ENCODE data around the gene ZNF326.
"Not testable (repeated sequence)": the region's sequence is repeated elsewhere in the genome, so short reads cannot be mapped to it uniquely, and the experiment has no call there.

Gene ZNF326

DNA sequence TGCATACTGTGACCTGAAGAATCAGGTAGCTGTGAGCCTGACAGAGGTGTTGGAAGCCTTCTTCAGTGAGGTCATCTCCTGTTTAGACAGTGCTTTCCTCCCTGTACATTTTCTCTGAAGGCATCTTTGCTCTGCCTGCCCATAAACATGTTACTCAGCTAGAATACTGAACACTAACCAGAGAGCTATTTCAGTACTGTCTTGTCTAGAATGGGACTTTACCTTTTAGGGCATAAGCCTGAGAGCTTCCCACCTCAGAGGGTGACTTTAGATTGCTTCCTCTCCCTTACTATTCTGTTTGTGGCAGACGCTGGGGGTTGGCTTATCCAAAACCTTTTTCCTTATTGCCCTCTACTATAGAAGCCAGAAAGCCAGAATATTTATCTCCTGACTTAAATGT is 23.3 kb upstream of the ZNF326 start:
- DNase-seq, result no peak

DNA sequence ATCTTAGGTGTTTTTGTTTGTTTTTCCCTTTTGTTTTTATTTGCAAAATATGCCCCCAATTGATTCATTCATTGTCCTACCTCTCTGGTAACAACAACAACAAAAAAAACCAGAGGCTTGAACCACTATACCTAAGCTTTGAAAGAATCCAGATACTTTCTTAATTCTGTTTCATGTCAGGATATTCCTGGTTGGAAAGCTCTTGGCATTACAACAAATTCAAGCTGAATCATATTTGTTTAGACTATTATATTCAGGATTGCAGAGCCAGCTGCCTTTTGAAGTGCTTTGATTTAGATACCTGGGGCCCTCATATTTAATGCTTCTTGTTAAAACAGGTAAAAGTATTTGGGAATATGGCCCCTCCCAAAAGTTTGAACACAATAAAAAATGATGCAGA is 22.9 kb upstream of the ZNF326 start:
- no peak for DNase-seq

DNA sequence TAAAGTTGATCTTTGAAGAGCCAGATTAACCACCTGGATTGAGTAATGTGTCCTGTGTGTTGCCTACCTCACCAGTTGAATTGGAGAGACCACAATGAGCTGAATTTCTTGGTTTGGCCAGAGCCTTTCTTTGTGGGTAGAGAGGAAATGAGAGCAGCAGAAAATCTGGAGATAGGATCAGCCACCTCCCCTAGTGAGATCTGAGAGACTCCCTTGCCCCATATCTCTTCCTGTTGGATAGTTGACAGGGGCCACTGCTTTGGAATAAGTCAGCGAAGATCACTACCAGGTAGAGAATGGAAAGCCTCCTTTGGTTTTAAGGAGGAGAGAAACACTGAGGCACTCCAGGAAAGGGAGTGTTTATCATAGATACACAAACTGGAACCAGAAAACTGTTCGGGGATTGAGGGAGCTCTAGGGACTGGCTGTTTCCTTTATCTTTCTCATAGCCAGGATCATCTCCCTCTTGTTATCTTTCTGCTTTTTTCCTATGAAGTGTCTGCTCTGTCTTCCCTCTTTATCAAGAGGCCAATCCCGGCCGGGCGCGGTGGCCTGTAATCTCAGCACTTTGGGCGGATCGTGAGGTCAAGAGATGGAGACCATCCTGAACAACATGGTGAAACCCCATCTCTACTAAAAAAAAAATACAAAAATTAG is 21.3 kb upstream of the ZNF326 start:
- DNase-seq, result no peak

DNA sequence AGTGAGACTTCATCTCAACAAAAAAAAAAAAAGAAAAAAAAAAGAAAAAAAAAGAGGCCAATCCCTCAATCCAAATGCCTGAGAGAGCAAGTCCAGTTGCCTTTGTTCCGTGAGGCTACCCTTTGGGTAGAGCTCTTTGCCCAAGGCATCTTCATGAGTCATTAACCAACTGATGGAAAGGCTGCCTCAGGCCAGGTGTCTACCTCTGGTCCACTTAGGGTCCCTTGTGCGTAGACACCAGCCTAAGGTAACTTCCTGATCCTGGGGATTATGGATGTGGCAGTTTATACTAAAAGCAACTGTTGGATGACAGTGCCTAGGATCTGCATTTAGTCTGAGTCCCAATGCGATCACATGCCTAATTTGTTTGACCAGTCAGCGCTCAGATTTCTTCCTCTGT is 20.7 kb upstream of the ZNF326 start:
- no peak for DNase-seq

DNA sequence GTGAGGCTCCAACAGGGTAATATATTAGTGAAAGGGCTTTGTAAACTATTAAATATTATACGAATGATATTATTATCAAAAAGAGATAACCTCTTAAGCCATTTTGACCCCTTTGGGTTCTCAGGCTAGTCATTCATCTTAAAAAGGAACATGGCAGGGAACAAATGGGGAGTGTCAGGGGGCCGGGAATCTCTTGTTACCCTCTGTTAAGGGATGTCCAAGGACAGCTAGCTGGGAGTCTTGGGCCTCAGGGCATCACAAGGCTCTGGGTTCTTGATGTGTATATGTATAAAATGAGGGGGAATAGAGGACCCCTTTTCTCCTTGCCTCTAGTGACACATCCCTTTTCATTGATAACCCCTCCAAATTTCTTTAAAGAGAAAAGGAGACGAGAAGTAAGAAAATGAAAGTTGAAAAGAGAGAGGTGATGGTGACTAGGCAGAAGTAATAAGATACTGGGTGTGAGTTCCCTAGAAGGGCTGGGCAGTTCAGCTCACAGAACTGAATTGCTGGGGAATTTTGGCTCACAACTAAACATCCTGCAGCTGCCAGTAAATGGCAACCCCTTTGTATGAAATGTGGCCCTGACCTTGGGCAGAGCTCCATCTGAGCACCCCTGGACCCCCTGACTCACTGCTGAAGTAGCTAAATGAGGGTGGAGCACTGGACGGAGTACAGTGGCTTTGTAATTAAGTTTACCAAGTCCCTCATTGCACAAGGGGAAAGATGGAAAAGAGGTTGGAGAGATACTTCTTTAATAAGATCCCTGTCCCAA is 20.0 kb upstream of the ZNF326 start:
- DNase-seq, result no peak

DNA sequence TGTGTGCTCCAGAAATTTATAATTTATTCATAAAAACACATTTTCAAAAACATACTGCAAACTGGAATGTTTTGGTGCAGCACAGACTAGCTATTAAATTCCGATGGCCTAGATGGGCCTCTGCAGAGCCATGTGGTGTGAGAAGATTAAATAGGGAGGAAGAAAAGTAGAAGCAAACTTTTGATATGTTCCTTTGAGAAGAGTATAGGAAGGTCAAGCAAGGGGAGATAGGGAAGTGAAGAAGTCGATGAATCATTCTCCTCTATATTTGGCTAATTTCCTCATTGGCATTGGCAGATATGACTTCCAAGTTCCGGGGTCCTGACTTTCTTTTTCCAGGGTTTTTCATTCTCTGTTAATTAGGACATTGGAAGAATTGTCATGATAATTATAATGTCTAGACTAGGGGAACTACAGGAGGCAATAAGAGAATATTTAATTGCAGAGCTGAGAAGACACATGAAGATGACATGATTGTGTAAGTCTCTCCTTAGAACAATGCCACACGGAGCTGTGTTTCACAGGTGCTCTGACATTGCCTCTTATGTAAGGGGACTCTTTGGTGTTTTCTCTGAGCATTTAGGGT is 19.3 kb upstream of the ZNF326 start:
- DNase-seq, result no peak

DNA sequence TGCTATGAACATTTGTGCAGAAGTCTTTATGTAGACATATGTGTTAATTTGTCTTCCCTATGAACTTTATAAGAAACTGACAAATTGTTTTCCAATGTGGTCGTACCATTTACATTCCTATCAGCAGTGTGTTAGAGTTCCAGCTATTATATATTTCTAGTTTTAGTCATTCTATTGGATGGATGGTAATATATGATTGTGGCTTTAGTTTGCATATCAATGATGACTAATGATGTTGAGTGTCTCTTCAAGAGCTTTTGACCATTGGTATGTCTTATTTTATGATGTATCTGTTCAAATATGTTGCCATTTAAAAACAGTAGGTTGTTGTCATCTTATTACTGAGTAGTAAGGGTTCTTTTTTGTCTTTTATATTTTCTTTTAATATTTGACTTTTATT is 16.2 kb upstream of the ZNF326 start:
- no peak for DNase-seq

DNA sequence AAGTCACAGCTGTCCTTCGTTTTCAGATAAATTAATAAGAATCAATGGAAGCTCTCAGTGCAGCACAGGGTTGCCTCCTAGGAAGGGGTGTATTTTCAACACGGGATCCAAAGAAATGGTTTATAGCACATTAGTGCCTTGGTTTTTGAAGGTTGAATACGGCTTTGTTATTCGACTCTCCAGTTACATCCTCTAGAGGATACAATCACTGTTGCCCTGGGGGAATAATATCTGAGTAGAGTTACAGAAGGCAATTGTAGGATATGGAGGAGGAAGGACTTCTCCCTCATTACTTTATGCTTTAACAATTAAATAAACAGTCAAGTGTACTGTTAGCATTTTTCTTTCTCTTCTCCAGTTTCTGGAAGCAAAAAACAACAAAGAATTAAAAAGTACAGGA is 14.3 kb upstream of the ZNF326 start:
- DNase-seq, result no peak

DNA sequence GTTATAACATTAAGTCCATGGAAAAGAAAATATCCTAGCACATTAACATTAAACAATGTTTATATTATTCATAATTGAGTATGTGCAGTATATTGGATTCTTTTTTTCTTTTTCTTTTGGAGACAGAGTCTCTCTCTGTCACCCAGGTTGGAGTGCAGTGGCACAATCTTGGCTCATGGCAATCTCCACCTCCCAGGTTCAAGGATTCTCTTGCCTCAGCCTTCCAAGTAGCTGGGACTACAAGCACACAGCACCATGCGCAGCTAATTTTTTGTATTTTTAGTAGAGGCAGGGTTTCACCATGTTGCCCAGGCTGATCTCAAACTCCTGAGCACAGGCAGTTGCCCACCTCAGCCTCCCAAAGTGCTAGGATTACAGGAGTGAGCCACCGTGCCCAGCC is 12.1 kb upstream of the ZNF326 start:
- DNase-seq, result not testable (repeated sequence)

DNA sequence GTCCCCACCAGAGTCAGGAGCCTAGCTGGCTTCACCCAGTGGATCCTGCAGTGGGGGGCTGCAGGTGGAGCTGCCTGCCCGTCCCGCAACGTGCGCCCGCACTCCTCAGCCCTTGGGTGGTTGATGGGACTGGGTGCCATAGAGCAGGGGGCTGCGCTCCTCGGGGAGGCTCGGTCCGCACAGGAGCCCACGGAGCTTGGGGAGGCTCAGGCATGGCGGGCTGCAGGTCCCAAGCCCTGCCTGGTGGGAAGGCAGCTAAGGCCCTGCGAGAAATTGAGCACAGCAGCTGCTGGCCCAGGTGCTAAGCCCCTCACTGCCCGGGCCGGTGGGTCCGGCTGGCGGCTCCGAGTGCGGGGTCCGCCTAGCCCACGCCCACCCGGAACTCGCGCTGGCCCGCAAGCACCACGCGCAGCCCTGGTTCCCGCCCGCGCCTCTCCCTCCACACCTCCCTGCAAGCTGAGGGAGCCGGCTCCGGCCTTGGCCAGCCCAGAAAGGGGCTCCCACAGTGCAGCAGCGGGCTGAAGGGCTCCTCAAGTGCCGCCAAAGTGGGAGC is 10.3 kb upstream of the ZNF326 start:
- DNase-seq, result not testable (repeated sequence)

DNA sequence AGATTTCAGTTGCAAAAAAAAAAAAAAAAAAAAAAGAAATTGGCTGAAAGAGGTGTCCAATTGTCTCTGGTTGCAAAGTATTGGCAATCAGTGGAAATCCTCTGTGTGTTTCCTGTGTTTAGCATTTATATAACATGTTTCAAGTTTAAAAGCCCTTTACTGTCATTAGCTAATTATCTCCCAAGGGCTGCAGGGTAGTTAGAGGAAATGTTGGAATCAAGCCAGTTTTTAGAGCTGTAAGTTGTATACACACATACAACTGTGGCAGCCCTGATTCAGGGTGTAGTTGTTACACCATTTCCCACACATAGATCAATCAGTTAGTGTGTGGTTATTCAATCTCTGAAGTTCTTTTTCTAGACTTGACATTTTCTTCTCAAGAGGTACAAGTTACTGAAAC is 8.9 kb upstream of the ZNF326 start:
- DNase-seq, result no peak

DNA sequence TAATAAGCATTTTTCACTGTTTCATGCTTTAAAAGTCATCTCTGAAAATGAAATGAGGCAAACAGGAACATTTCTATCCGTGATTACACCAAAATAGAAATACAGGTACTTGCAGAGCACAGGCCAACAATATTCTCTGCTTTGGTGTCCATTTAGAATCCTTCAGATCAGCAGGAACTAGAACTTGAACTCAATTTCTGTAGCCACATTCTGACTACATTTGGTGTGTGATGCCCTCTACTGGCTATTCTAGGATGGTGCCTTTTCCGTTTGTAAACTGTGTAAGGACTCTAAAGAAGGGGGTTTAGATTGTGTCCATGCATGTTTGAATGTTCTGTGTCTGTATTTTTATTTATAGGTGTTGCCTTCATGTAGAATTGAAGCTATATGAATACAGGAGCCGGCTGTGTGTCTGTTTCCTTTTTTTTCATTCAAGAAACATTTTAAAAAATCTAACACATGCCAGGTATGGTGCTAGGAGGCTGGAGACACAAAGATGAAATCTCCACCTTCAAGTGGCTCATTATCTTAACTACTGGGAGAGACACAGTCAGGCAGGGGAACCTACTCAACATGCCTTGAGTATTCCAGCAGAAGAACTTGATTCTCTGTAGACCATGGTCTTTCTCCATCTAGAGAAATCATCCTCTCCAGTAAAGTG is 7.6 kb upstream of the ZNF326 start:
- peak; percentile 50 for DNase-seq

DNA sequence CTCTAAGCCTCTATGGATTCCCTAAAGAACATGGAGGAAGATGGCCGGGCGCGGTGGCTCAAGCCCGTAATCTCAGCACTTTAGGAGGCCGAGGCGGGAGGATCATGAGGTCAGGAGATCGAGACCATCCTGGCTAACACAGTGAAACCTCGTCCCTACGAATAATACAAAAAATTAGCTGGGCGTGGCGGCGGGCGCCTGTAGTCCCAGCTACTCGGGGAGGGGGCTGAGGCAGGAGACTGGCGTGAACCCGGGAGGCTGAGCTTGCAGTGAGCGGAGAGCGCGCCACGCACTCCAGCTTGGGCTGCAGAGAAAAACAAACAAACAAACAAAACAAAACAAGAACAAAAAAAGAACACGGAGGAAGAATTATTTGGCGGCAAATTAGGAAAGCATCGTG is 5.8 kb upstream of the ZNF326 start:
- no peak for DNase-seq

DNA sequence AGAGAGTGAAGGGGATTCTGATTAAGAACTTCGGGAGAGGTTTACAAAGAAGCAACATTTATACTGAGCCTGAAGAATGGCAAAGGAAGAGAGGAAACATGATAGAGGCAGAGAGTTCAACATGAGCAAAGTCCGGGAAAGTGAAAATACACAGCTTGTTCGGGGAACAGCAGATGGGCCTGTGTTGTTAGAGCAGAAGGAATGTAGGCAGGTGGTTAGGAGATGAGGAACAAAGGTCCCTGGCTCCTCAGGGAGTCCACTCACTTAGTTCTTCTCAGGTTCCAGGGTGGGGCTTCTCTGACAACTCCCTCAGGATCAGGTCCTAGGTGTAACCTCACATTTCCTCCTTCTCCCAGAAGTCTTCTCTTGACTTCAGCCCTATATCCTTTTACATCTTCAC is 5.1 kb upstream of the ZNF326 start:
- no peak for DNase-seq

DNA sequence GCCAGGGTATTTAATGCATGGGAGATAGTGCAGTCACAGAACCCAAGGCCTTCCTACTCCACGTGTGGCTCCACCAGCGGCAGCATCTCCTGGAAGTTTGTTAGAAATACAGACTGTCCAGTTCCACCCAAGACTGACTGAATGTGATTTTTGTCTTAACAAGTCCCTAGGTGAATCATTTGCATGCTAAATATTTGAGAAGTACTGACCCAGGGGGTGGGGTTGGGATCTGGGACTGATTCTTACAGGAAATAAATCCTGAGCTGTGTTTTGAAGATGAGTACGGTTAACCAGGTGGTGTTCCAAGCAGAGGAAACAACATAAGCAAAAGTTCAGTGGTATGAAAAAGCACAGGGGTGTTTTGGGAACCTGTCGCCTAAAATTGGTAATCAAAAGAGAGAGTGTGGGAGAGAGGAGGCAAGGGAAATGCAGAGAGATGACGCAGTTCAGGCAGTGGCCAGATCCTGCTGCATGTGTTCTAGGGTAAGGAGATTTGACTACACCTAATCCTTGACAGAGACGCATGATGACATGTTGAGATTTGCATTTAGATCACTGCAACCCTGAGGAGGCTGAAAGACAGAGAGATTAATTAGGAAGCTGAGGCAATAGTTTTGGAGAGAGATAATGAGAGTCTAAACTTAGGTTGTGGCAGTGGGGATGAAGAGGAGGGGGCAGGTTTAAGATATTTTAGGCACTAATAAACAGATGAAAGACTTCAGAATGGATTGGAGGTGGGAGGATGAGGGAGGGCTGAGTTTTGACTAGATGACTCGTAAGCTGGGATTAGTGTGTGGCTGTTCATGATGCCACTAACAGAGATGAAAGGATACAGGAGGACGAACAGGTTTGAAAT is 3.7 kb upstream of the ZNF326 start:
- DNase-seq, result no peak

DNA sequence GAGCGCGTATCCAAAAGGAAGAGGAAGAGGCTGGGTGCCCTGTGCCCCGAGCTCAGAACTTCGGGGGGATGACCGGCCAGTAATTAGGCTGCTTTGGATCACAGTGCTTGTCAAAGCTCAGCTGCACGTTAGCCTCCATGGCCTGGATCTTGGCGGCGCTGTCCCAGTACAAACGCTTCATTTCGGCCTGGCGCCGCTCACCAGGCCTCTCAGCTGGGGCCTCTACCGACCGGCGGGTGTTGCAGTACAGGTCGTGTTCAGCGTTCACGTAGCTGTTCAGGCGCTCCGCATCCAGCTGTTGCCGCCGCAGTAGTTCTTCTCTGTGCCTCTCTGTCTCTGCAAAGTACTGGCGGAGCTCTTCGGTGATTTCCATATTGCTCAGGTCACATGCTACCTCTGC is 1.4 kb upstream of the ZNF326 start:
- no peak for DNase-seq

DNA sequence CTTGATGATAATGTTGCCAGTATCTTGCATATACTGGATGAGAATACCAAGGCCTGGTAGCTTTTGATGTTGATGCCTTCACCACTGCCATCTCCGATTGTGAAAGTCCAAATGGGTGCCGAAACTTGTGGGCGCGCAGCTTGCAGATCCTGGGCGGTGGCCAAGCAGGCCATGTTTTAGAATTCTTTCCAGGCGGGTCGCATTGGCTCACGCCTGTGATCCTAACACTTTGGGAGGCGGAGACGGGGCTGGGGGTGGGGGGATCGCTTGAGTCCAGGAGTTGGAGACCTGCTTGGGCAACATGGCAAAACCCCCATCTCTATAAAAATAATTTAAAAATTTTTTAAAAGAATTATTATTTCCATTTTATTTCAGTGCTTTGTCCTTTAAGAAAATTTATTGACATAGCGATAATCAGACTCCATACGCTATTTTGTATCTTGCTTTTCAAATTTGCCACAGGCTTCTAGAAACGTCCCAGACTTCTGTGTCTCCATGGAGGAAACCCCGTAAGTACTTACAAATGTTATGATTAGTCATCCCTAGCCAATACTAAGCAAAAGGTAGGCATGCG is 592 bp upstream of the ZNF326 start:
- no peak for DNase-seq

DNA sequence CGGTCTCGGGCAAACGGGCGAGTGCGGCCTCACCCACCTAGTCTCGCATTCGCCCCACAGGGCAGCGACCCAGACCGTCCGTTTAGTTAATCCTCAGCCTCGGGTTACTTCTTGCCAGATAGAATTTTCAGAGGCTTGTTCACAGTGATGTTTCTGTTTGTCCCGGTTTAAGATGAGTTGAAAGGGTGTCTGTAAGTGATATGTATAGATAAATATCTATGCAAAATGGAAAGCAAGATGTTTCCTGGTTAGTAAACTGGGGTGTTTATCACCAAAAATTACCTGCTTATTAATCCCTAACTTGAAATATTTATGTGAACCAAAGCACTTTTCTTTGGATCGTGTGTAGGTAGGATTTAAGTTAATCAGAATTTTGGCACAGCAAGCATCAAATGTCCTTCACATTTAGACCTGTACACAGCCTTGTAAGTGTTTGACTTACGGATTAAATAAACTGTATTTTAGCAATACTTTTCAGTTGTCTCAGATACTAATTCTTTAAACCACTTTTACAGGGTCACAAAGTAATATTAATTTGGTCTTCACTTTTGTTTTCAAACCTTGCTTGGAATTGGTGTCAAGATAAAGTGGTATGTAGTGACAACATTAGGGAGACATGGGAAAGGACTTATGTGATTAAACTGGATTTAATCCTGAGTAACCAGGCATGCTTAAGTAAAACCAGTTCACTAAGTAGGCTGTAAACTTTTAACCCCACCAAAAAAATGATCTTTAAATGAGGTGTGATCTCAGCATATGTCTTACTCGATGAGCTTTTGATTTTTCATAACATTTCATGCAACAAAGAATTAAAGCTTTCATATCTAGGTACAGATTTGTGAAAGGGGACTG is 914 bp downstream of the ZNF326 start:
- no peak for DNase-seq

DNA sequence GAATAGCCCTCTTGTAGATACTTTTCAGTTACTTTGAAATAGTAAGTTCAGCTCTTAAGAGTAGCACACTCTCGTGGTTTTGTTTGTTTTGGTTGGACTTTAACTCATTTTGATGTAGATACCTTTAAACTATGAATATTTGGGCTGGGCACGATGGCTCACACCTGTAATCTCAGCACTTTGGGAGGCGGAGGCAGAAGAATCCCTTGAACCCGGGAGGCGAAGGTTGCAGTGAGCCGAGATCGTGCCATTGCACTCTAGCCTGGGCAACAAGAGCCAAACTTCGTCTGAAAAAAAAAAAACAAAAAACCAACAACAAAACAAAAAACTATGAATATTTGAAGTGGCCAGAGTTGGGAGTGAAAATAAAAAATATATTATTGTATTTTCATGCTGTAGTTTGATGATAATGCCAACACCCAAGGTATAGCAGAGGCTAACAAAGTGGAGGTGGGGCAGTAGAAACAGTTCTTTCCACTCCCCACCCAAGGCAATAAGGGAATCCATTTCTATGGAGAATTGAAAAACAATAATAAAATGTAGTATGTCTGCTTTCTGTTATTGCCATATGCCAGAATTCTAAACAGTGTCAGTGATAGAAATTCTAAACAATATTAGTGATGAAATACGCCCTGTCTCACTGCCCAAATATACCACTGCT is 1.7 kb downstream of the ZNF326 start:
- DNase-seq, result no peak

DNA sequence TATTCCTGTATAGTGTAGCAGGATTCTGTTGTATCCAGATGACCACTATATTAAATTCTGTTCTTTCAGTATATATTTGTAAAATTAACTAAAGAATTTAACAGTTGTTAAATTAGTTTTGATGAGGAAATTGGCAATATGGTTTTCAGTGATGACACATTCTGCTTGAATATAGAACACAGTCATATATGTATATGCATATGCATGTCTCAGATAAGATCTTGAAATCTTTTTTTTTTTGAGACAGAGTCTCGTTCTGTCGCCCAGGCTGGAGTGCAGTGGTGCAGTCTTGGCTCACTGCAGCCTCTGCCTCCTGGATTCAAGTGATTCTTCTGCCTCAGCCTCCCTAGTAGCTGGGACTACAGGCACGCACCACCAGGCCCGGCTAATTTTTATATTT is 2.2 kb downstream of the ZNF326 start:
- peak; percentile 21 for DNase-seq

DNA sequence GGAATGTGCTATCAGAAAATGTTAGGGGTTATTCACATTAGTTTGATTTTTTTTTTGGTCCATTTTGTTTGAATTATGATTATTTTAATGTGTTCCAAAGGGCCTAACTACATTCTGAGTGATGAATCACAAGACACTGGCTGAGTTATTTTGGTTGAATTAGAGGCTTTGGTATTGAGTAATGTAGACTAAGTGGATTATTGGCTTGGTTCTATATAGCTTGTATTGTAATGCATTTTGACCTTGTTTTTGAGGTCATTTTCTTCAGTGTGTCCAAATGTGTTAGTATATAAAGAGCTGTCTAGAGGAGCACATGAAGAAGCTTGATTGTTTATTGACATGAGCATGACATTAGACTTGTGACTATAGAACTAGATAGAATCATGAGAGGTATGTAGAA is 3.4 kb downstream of the ZNF326 start:
- DNase-seq, result no peak
